Astrocyte of the cerebellum (primary cell): ENCODE results near the gene GSE1.

ENCODE experiments used
- DNase-seq: peaks from one replicate; pipeline ENCODE4 v3.0.0-alpha.2; 2011; ENCODE audit warnings: low read depth
- H3K4me3 ChIP-seq: 2 replicates; pipeline ENCODE4 v1.5.1; 2011; ENCODE audit warnings: mild to moderate bottlenecking, low read depth, low read length, moderate library complexity
- in situ Hi-C: cut with HindIII; loops from 2 replicates; pipeline ENCODE4 v1.10.0; 2017; ENCODE audit warnings: low sequenced_read_pairs
- TF ChIP-seq, protein P1 (sequence below): IDR thresholded peaks from 2 replicates; pipeline ENCODE4 v1.5.1; 2012; ENCODE audit warnings: low read length, low read depth, moderate library complexity, mild to moderate bottlenecking; ENCODE audit errors: missing control alignments

Gene GSE1

DNA sequence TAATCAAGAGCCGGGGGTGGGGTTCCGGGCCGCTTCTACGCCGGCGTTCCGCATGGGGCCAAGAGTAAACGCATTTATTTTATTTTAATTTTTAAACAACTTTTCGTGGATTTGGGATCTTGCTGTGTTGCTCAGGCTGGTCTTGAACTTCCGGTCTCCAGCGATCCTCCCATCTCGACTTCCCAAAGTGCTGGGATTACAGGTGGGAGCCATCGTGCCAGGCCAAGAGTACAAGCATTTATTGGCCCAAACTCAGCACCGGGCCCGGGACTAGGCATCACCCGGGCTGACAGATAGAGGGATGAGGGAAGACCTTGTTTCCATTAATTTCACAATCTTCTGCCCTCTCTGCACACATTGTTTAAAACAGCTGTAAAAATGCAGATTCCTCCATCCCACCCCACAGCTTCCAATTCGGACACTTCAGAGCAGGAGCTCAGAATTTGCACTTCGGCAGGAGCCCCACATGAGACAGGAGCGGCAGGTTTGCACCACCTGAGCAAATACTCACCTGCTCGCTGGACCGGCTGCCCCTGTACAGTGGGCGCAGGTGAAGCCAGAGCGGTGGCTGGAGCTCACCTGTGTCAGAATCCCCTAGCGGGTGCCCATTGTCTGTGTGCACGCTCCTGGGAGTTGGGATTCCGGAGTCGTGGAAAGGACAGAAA, 76.3 kb downstream of the GSE1 start:
- TF ChIP-seq, protein P1, sequence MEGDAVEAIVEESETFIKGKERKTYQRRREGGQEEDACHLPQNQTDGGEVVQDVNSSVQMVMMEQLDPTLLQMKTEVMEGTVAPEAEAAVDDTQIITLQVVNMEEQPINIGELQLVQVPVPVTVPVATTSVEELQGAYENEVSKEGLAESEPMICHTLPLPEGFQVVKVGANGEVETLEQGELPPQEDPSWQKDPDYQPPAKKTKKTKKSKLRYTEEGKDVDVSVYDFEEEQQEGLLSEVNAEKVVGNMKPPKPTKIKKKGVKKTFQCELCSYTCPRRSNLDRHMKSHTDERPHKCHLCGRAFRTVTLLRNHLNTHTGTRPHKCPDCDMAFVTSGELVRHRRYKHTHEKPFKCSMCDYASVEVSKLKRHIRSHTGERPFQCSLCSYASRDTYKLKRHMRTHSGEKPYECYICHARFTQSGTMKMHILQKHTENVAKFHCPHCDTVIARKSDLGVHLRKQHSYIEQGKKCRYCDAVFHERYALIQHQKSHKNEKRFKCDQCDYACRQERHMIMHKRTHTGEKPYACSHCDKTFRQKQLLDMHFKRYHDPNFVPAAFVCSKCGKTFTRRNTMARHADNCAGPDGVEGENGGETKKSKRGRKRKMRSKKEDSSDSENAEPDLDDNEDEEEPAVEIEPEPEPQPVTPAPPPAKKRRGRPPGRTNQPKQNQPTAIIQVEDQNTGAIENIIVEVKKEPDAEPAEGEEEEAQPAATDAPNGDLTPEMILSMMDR: no peak
- no peak for DNase-seq
- H3K4me3 ChIP-seq: peak overlapping the region; percentile 69
- in situ Hi-C loops: no loop called here

DNA sequence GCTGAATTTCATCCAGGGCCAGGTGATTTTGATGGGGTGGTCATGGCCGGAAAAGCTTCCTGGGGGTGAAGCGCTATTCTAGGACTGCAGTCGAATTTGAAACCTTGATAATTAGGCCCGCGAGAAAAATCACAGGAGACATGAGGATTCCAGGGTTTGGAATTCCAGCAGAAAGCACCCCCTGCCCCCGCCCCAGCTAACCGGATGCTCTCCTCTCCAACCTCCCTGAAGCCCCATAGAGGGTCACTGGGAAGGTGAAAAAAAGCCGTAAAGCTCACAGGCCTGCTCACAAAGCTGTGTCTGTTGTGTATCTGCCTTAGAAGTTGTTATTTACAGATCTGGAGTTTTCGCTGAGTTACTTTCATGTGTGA, 76.8 kb downstream of the GSE1 start:
- TF ChIP-seq, protein P1: no peak
- no peak for DNase-seq
- in situ Hi-C loops: no loop called here

DNA sequence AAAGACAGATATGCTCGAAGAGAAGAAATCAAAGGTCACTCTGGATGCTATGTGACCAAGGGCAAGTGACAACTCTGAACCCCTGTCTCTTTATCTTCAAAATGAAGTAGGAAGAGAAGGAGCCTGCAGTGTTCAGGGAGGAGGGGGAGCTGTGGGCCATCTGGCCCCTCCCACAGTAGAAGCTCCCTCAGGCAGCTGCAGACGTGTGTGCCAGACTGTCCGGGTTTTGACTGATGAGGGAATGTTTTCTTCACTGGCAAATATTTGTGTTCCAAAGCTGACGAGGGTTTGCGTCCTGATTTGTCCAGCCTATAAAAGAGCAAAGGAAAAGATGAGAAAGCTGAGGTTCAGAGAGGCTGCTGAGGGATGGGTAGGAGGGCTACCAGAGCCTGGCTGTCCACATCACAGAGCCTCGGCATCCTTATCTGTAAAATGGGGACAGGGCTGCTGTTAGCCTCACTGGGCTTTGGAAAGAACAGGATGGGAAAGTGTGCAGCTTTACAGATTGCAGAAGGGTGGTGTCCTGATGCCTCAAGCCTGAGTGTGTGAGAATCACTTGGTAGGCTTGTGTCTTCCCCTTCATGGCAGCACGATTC, 77.4 kb downstream of the GSE1 start:
- no peak overlapping the region for H3K4me3 ChIP-seq
- TF ChIP-seq, protein P1: no peak
- DNase-seq: no peak
- in situ Hi-C loops: no loop called here

More for the DNA sequence above, 76.8 kb downstream of the GSE1 start:
- no peak overlapping the region for H3K4me3 ChIP-seq

DNA sequence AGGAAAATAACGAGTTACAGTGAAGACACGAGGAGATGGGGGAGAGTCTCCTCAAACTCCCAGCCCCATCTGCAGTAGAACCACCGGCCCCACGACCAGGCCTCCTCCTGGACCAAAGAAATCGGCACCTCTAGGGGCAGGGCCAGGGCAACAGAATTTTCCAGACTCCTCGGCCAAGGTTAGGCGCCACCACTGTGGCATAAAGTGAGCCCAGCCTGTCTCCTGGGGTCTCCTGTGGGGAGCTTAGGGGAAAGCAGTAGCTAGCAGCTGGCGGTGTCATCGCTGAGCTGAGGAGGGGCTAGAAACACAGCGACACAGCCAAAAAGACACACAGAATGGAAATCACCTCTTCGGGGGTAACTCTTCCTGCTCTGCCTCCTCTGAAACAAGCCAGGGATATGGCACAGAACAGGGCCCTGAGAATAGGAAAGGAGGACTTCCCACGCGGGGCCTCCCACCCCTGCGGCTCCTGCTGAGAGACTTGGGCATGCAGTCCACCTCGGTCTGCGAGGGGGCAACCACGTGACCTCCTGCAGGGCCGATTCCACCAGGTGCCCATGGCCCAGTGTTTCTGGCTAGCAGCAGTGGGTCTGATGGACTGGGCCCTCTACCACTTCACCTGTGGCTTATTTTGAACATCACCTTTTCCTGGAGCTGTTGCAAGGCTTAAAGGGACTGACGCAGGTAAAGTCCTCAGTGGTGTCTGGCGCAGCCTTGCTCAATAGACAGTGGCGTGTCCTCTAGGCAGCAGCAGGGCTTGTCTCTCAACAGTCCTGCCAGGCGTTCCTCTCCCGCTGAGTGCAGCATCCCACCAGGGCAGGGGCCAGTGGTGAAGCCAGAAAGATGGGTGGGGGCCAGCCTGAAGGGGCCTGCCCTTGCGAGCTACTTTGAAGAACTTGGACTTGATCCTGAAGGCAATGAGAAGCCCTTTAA, 82.3 kb downstream of the GSE1 start:
- H3K4me3 ChIP-seq: no peak overlapping the region
- no peak for DNase-seq
- in situ Hi-C loops: no loop called here
- TF ChIP-seq, protein P1: no peak

DNA sequence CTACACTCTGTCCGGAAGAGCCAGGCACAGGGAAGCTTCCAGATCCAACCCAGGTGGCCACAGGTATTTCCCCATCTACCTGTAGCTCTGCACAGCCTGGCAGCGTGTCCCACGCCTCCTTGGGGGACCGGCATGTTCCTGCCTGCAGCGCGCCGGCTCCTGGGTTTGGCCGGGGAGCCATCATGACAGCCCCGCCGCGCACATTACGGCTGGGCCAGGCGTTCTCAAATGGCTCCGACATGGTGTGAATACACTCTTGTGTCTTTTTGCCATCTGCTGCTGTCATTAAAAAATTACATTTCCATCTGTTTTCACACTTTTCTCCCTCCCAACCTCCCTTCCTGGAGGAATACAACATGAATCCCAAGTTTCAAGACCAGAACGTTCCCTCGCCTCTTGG, 83.7 kb downstream of the GSE1 start:
- in situ Hi-C loops: no loop called here
- TF ChIP-seq, protein P1: no peak
- no peak overlapping the region for H3K4me3 ChIP-seq
- no peak for DNase-seq

DNA sequence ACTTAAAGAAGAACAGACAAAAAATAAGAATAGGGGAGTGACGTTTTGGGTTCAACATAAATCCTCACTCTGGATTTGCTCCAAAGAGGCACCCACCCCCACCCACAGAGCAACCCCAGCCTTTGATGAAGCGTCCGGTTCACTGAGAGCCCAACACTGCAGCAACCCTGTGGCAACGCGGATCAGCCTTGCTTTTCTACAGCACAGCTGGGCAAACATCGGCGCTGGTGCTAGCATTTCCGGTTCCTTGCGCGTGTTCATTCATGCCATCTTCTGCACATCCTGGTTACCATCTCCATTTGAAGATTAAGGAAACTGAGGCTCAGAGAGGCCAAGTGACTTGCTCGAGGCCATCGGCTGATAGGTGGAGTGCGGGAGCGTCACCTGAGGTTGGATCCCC, 84.3 kb downstream of the GSE1 start:
- TF ChIP-seq, protein P1: no peak
- in situ Hi-C loops: no loop called here
- no peak overlapping the region for H3K4me3 ChIP-seq
- no peak for DNase-seq
